ENCODE data around the gene NDUFB4.

DNA sequence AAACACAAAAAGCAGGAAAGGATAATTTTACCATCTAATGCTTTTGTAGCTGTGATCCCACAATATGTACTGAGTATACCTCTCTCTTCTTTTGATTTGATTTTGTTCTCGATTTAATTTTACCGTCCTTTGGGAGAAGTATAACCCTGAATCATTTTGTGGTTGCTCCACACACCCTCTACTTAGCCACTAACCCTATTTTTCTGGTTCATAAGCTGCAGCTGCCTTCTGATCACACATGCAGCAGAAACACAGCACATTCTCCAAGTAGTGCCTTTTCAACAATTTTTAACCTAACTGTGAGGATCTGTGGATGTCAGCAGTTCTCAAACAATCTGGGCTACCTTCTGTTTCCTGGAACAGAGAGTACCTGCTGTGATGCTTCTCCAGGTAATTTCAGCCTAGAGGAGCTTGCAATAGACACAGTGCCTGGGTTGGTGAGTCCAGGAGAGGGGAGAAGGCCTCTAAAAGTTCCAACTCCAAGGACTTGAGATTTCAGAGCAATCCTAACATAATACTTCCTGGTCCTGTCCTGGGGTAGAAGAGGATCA, 45.6 kb downstream of the NDUFB4 start:
- no peak for TF ChIP-seq YY1 (IDR thresholded peaks at IDR 0.05; ENCODE audit: insufficient read depth, insufficient read length)
- no peak for TF ChIP-seq ZNF274 (IDR thresholded peaks at IDR 0.05; ENCODE audit: low read depth, low read length)
